Esophagus squamous epithelium (tissue), 4 donors: ENCODE results near the gene ALDH9A1.

Experiments used
- CTCF ChIP-seq, 6 experiments: fragments of 450-650 bp in 4 of 6; fragments of 200-600 bp in 2 of 6; sonication (generic) in 2 of 6; IDR thresholded peaks; one replicate each; pipeline ENCODE4 v1.5.1; 2016 to 2019; ENCODE audit warnings: antibody characterized with exemption in 6 of 6, mild to moderate bottlenecking in 4 of 6, moderate library complexity in 4 of 6
- POLR2A ChIP-seq, 4 donors: fragments of 450-650 bp; IDR thresholded peaks; one replicate each; pipeline ENCODE4 v1.6.1; 2017; ENCODE audit warnings: antibody characterized with exemption in 4 of 4, mild to moderate bottlenecking in 4 of 4, moderate library complexity in 3 of 4

- TF ChIP-seq CTCF (IDR thresholded peaks at IDR 0.05) (no peak), POLR2A (IDR thresholded peaks at IDR 0.05) (no peak)
Measured at GRCh38 chr1:165619647-165620151, 78.7 kb downstream of the ALDH9A1 start.
